ENCODE results near the gene TAS2R9.
"Not testable (repeated sequence)": the region's sequence is repeated elsewhere in the genome, so short reads cannot be mapped to it uniquely, and the experiment has no call there.

TAS2R9 gene, protein sequence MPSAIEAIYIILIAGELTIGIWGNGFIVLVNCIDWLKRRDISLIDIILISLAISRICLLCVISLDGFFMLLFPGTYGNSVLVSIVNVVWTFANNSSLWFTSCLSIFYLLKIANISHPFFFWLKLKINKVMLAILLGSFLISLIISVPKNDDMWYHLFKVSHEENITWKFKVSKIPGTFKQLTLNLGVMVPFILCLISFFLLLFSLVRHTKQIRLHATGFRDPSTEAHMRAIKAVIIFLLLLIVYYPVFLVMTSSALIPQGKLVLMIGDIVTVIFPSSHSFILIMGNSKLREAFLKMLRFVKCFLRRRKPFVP

DNA sequence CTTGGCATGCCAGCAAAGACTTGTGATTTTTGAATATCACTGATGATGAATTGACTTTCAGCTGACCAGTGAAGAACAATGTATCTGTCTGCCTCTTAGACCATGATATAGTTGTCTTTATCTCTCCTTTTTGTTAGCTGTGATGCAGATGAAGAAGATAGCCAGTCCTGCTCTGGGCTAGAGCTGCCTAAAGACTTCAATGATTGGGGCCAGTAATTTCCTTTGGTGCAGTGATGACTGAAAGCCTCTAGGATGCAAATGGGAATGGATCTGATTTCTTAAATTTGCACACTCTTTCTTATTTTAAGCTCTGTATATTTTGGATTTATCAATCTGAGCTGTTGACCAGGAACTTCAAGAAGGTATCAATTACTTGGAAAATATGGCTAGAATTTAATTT, at the start of gene TAS2R9:
TAS2R9 (minus strand) TSS at position 101 of the 400 bp plus-strand sequence; CDS start at position 8, 93 bp downstream.
- no peak for DNase-seq
- intact Hi-C loops (cut with DNase I): no loop called here

DNA sequence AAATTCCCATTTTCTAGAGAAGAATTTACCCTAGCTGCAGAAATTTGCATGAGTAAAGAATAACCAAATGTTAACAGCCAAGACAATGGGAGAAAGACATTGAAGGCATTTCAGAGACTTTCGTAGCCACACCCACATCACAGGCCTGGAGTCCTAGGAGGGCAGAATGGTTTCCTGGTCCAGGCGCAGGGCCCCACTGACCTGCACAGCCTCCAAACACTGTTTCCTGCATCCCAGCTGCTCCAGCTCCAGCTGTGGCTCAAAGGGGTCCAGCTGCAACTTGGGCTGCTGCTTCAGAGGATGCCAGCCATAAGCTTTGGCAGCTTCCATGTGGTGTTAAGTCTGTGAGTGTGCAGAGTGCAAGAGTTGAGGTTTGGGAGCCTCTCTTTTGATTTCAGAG, 45.8 kb upstream of the TAS2R9 start:
- intact Hi-C loops (cut with DNase I): no loop called here

DNA sequence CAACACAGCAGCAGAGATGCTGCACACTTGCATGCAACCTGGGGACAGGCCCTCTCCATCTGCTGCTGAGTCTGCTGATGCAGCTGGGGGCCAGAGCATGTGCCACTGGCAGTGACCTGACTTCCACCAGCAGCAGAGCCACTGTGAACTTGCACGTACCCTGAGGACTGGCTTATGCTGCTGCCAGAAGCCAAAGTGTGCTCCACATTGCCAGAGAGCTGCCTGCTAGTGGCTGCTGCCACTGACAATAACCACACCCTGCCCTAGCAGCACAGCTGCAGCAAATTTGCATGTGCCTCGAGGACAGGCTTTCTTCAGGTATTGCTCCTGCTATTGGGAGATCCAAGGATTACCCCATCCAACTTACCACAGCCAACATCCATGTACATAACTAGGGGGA, 43.8 kb upstream of the TAS2R9 start:
- DNase-seq: no peak
- intact Hi-C loops (cut with DNase I): no loop called here

More for the DNA sequence above, 45.8 kb upstream of the TAS2R9 start:
- DNase-seq: no peak

DNA sequence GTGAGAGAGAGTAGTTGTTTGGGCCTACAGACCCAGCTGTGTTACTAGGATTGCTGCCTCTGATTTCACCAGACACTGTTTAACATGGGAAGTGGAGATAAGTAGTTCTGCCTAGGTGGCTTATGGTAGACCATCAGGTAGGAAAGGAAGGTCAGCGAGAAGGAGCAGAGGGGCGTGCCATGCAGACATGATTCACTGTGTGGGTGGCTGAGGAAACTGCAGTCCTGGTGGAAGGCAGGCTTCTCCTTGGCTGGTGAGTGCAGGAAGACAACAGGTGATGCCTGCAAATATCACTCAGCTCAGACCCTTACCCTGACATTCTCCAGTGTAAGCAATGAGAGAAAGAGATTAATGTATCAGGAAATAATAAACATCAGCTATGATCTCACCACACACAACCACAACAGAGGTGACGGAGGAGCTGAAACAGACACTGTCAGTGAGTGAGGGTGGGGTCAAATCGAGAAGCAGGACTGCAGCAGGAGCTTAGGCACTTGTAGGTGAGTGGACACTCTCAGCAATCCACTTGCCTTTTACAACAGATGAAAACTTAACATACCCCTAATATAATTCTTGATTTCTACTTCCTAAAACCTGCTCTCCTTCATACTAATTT, 41.4 kb upstream of the TAS2R9 start:
- intact Hi-C loops (cut with DNase I): no loop called here
- DNase-seq: no peak

DNA sequence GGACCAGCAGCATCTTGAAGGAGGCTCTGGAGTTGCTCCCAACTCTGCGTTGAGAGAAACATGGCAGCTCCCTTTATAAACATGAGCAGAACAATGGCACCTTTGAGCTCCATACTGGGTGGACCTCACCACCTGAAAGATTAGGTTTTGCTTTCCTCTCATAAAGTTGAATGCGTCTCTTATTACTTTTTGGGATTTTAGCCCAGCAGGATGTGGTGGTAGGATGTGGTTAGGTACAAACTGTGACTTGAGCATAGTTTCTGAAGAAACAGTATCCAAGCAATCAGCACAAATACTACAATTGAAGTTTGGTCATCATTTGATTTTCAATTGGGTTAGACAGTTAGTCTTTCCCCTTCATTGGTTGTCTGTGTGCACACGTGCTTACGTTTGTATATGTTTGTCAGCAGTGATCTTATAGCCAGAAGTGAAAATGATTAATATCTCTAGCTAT, 39.5 kb upstream of the TAS2R9 start, which contains the start of gene PRR4:
PRR4 (minus strand) TSS at position 51 of the 454 bp plus-strand sequence; CDS start at position 13, 38 bp downstream.
- intact Hi-C loops (cut with DNase I): no loop called here
- DNase-seq: no peak

DNA sequence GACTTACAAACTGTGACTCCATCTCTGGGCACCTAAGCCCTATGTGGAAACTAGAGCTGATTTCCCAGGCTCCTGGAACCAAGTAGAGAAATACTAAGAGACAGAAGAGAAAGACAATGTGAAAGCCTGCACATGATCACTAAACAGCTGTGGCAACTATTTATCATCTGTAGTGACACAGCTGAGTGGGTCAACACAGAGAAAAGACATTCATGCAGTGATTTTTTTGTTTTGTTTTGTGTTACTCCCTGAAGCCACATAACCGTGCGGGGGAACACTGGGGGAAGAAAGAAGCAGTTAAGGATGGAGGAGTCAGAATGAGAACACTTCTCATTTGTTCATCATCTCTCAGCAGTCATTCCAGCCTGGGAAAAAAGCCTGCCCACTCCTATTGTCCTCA, 37.8 kb upstream of the TAS2R9 start:
- no peak for DNase-seq
- intact Hi-C loops (cut with DNase I): no loop called here

DNA sequence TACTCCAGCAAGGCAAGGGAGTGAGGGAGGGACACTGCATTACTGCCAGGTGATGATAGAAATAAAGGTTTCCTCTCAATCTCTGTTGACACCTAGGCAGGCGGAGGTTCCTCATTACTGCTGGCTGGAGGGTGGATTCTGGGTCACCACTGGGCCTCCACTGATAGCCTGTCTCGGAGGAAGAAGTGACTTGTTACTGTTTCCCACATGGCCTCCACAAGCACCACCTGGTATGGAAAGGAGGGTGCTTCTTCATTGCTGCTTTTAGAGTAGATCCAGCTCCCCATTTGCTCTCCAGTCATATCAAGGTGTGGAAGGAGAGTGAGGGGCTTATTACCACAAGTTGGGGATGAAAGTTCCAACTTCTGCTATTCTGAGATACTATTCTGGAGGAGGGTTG, 32.9 kb upstream of the TAS2R9 start:
- no peak for DNase-seq
- intact Hi-C loops (cut with DNase I): no loop called here

DNA sequence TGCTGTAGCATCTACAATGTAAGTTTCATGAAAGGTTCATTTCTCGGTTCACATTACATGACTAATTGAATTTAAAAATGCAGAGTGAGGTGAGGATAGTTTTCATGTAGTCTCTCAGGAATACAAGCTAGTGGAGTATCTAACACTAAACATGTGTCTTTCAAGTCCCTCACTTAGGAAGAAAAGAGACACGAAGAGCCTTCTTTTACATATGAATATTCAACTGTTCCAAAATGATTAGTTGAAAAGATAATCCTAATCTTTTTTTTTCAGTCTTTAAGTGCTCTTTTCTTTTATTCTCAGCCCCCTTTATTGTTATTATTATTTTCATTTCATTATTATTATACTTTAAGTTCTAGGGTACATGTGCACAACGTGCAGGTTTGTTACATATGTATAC, 28.5 kb upstream of the TAS2R9 start:
- intact Hi-C loops (cut with DNase I): no loop called here
- no peak for DNase-seq

DNA sequence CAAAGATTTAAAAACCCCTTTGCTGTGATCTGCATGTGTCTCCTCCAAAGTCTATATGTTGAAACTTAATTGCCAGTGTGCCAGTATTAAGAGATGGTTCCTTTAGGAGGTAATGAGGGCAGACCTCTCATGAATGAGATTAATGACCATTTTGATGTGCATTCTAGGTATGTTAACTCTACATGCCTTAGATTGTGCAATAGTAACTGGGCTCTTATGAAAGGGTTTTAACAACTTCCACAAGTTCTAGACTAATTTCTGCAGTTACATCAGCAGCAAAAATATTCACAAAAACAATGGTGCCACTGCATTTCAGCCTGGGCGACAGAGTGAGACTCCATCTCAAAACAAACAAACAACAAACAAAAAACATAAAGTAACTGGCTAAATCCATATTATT, 20.0 kb upstream of the TAS2R9 start:
- intact Hi-C loops (cut with DNase I): no loop called here
- no peak for DNase-seq

DNA sequence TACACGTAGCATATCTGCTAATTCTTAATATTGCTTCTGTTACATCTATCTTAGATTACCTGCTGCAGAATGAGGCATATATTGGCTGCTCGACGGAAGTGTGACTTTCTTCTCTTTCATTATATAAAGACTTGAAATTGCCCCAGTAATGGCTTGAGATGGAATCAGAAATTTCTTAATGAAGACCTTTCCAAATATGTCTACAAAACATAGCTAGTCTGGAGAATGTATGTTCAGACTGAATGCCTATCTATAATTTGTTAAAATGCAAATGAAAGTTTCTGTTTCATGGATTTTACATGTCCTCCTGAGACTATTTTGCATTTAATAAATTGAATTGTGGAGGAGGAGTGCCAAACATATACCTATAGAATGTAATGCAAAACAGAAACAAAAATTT, 16.3 kb upstream of the TAS2R9 start, which contains the start of gene TAS2R10:
TAS2R10 (minus strand) TSS at position 101 of the 400 bp plus-strand sequence; CDS start at position 12, 89 bp downstream.
- no peak for DNase-seq
- intact Hi-C loops (cut with DNase I): no loop called here

DNA sequence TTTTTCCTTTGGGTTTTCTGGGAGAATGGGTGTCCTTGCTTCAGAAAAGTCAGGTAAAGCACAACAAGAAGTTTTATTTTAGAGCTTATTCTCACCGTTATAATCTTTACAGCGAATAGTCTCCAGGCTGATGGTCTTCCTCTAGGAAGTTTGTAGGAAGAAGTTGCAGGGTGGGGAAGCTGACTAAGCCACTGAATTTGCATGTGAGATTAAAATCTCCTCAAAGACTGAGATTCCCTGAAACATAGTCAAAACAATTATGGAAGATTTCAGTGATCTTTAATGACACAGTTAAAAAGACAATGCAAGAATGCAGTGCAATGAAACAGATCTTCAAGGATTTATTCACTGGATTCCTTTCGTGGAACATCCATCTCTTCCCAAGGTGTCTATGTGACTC, 15.0 kb upstream of the TAS2R9 start:
- no peak for DNase-seq
- intact Hi-C loops (cut with DNase I): no loop called here

DNA sequence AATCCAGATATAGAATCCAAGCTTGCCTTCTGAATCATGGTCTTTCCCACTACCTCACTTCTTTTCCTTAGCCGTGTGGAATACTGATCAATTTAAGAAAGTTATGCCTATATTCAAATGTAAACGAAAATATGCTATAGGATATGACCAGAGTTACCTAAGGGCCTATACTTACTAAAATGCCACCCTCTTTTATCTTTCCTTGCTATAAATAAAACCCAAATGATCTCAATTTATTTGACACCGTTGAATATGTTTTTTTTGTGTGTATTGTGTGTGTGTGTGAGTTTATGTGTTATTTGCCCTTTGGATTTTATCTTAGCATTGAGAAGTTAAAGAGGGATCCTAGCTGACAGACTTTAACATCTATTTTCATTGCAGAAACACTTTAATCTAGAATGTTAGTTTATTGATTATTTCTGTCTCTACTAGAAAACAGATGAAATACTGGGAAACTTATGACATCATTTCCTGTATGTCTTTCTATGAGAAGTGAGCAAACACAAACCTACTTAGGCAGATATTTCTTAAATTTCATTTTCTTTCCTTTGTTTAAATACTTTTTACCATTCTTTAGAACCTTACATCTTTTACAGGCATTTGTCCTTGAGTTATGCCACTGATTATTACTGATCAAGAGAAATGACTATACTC, 2.0 kb upstream of the TAS2R9 start:
- no peak for DNase-seq
- intact Hi-C loops (cut with DNase I): no loop called here

DNA sequence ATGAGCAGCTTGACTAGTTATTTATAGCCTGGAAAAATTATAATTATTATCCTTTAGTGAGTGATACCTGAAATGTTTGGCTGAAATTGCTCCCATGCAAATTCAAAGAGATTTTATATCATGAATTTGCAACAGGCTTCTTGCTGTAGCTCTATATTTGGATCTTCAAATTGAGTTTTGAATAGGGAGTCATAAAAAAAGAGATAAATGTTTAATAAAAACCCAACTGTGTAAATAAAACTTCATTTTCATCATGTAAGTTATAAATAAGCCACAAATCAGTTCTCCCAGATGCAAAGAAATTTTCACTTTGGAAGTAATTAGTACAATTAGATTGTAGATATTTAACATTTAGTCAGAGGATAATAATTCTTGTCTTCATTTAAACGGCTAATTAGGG, 2.8 kb downstream of the TAS2R9 start, which contains the start of gene TAS2R8:
TAS2R8 (minus strand) TSS at position 101 of the 400 bp plus-strand sequence. CDS start 306 bp downstream, outside the sequence.
- intact Hi-C loops (cut with DNase I): no loop called here

DNA sequence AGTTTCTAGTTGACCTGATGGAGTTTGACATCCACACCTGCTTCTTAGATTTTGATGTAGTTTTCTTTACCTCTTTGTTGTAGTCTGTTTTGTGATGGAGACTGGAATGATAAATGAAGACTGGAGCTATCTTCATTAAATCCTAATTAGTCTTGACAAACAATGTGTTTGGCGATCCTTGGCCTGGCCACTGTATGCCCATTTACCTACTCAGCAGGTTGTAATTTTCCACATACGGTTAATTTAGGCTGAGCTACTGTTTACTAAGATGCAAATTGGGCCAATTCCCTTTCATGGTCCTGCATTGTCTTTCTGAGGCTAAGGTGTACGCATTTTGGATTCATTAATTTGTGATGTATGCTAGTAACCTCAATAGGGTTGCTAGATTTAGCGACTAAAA, 7.4 kb downstream of the TAS2R9 start, which contains the start of gene TAS2R7:
TAS2R7 (minus strand) TSS at position 41 of the 400 bp plus-strand sequence. CDS start 57 bp downstream, outside the sequence.
- no peak for DNase-seq
- intact Hi-C loops (cut with DNase I): no loop called here

More for the DNA sequence above, 2.8 kb downstream of the TAS2R9 start, which contains the start of gene TAS2R8:
- DNase-seq: no peak

DNA sequence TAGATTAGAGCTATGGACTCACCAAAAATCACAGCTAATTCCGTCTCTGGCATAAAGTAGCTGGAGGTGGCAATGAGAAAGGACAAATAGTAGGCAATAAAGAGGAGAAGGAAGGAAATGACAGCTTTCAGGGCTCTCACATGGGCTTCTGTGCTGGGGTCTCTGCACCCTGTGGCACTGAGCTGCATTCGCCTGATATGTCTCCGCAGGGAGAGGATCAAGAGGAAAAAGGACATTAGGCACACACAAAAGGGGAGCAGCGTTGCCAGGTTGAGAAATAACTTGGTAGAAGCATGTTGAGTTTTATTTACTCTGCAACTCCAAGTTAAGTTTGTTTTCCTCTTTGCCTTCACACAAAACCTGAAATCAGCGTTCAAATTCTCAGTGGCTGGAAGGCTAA, 8.2 kb downstream of the TAS2R9 start:
- intact Hi-C loops (cut with DNase I): no loop called here

DNA sequence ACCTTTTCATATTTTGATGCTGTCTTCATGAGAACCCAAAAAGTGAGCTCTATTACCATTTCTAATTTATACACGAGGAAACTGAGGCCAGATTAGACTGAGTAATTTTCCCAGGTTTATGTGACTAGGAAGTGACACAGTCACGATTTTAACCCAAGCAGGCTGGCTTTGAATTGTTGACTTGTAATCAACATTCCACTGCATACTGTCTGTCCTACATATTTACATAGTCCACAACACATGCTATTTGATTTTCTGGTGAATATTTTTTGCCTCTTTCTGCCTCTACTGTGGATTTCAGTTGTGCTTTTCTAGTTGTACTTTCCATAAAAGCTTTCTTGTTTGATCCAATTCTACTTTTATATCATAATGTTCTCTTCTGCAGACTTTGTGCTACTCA, 15.7 kb downstream of the TAS2R9 start:
- DNase-seq: no peak

More for the DNA sequence above, 8.2 kb downstream of the TAS2R9 start:
- no peak for DNase-seq

DNA sequence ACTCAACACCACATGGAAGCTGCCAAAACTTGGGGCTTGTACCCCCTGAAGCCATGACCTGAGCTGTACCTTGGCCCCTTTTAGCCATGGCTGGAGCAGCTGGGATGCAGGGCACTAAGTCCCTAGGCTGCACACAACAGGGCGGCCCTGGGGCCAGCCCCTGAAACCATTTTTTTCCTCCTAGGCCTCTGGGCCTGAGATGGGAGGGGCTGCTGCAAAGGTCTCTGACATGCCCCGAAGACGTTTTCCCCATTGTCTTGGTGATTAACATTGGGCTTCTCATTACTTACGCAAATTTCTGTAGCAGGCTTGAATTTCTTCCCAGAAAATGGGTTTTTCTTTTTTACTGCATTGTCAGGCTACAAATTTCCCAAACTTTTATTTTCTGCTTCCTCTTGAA, 18.2 kb downstream of the TAS2R9 start:
- intact Hi-C loops (cut with DNase I); DNase-seq: not testable (repeated sequence)

More for the DNA sequence above, 15.7 kb downstream of the TAS2R9 start:
- intact Hi-C loops (cut with DNase I): no loop called here

DNA sequence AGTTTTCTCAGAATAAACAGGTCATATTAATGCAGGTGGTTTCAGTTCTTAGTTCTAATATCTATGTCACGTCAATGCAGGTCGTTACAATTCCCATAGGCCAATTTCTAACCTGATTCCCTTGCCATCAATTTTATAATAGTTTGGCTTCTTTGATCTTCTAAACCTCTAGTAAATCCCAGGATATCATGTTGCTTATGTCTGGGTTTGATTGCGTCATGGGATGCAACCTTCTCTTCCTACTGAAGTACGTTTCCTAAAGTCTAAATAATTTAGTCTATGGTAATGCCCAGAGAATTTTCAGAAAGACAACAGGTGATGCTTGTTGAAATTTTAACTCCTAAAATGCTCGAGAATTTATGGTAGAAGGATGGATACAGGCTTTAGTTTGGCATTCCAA, 26.7 kb downstream of the TAS2R9 start:
- DNase-seq: no peak
- intact Hi-C loops (cut with DNase I): no loop called here

DNA sequence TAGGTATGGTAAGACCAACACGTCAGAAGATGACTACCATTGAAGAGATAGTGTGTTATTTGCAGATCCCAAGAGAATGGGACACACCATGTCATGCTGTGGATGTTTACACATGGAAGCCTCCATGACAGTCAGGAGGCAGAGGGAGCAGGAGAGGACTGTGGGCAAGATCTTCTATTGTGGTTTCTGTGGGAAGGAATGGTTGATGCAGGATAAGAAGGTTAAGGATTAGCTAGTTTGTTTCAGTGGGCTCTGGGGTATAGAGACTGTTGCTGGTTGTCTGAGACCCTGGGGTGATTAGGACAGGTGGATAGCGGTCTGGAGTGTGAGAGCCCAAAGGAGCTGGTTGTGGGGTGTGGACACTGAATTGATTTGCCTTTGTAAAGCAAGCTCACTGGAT, 30.9 kb downstream of the TAS2R9 start:
- intact Hi-C loops (cut with DNase I): loop anchor here (10.0 kb wide), 1 partner anchor 416 kb away; no protein-coding TSS in a partner anchor
- DNase-seq: no peak

Data from head of caudate nucleus (tissue), 42 donors.